ENCODE results near the gene NRG2.
A peak's percentile ranks its signal among the peaks of the same experiment; 100 is the strongest.

NRG2 gene

DNA sequence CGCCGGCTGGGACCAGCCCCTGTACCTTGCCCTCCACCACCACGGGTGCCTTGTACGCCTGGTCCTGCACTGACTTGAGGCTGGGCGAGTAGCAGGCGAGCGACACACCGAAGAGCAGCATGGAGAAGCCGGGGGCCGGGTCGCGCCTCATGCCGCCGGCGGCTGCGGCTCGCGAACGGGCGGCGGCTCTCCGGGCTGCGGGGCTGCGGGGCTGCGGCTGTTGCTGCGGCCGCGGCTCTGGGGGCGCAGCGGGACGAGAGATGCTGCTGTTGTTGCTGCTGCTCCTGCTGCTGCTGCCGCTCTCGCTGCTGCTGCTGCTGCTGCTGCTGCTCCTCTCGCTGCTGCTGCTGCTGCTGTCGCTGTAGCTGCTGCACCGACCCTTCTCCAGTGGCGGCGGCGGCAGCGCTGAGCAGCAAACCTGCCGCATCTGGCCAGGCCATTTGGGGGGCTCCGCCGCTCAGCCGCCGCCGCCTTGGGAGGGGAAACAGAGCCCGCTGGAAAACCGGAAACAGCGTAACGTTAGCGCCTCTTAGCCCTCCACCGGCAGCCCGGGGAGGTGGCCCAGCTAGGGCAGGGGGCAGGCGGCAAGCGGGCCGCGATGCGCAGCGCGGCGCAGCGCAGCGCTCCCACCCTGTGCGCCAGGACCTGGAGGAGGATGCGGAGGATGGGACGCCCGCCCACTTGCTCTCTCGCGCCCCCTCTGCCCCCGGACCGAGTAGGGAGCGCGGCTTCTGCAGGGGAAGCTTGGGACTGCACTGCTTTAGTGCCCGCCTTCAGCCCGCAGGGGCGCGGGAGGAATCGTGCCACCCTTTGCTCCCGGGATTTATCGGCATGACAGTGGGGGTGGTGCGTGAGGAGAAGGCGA is at the start of gene NRG2:
TSS of gene NRG2 (minus strand) at position 657 of the 865 bp plus-strand sequence.
- peak; percentile 79 for DNase-seq

DNA sequence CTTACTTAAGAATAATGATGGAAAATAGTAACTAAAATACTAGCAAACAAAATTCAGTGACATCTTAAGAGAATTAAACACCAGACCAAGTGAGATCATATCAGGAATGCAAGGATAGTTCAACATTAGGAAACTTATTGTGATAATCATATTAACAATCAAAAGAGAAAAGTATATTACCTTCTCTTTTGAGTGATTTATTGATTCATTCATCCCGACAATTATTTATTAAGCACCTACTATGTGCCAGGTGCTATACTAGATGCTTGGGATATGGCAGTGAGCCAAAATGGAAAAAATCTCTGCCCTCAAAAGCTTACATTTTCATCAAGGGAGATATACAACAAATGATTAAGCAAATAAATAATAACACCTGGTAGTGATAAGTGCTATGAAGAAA is 47.2 kb upstream of the NRG2 start:
- no peak for DNase-seq

DNA sequence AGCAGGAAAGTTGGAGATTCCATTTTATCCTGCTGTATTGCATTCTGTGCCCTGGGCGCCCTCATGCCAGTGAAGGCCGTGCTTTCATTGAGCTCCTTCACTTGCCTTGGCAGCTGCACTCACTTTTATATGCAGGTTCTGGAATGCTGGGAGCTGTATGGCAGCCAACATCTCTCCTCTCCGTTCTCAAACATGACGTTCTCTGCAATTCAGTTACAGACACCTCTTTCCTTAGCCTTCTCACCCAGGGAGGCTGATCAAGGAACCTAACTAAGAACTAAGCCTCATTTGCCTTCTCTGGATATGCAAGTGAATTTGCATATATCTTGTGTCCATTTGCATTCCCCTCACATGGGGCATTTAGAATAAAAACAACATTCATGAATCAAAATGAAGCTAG is 41.4 kb upstream of the NRG2 start:
- DNase-seq, result no peak

DNA sequence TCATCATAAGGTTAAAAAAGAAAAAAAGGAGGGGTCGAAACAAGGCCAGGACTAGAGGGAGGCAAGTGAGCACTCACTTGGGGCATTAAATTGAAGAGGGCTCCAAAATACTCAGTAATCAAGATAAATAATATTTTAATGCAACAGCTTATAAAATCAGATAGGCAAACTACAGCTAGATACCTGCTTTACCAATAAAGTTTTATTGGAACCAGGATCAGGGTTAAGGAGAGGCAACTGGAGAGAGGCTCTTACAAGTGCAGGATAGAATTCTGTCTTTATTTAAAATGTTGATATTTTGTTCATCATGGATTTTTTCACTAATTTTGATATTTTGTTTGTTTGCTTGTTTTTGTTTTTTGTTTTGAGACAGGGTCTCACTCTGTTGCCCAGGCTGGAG is 40.6 kb upstream of the NRG2 start:
- DNase-seq, result no peak

DNA sequence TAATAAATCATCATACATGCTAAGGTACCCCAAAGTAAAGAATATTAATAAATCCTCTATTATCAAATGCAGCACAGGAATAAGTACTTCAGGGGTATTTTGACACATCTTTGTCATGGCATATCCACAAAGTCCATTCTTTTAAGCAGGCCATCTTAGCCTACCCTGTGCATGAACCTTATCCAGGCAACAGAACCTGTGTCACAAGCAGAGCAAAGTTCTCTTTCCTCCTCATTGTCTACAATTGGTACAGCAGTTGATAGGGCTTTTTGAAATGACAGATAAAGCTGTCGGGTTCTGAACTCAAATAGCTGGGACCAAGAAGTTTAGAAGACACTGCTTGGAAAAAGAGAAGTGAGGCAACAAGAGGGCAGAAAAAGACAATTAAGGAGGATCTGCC is 40.0 kb upstream of the NRG2 start:
- DNase-seq, result no peak

DNA sequence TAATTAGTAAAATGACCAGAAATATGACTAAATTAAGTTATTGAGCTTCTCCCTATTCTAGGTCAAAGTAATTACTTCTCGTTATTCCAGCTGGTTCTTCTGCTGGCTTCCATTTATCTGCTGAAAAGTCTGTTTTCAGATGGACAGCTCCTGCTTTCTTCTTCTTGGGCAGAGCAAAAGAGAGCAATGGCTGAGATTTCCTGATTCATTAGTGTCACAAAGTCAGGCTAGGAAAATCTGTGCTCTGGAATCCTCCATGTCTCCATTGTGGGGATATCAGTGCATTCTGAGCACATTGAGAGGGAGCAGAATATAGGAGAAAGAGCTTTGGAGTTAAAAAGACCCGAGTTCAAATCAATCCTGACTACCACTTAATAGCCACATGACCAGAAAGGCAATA is 33.7 kb upstream of the NRG2 start:
- DNase-seq, result no peak

DNA sequence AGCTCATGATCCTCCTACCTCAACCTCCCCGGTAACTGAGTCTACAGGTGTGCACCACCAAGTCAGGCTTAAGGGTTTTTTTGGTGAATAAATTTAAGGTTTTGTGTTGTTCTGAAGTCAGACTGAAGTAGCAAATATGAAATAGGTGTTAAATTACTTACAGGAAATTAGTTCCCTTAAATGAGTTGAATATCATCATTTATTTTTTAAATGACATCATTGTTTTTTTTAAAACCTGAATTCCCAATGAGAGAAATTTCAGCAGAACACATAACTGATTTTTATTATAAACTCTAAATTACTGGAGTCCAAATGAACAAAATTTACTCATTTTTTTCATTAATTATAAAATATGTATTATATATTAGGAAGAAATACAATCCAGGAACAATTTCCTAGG is 33.0 kb upstream of the NRG2 start:
- DNase-seq, result no peak

DNA sequence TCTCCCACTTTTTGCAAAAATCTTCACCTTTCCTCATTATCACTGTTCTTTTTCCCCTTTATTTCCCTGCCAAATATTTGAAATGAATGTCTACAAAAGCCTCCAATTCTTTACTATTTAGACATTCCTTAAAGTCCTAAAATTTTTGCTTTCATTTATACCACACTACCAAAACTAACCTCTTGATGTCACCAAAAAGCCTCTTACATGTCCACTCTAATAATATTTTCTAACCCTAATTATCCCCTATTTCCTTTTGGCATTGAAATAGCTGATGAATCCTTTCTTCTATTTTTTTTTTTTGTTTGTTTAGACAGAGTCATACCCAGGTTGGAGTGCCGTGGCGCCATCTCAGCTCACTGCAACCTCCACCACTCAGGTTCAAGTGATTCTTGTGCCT is 32.3 kb upstream of the NRG2 start:
- no peak for DNase-seq

DNA sequence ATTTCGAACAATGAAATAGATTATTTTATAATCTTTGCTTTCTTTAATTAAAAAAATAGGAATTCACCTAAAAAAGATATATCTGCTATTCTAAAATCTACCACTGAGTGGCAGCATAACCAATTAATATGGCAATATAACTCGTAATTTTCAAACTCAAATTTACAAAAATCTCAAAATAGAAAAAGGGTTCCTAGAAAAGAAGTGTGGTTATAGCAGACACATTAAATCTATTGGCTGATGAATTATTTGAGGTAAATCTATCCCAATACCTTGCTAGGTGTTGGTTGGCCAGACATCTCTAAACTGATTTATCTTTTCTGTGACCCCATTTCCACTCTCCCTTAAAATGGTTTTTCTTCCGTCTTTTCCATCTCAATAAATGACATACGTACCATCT is 30.2 kb upstream of the NRG2 start:
- no peak for DNase-seq

DNA sequence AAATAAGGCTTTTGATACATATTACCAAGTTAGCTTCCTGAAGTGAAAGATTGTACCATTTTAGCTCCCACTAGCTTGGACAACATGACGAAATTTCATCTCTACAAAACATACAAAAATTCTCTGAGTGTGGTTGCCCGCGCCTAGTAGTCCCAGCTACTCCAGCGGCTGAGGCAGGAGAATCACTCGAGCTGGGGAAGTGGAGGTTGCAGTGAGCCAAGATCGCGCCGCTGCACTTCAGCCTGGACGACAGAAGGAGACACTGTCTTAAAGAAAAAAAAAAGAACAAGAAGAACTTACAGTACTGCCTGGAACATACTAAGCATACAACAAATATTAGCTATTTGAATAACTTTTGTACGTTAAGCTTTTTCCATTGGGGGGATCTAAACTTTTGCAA is 29.7 kb upstream of the NRG2 start:
- DNase-seq, result no peak

DNA sequence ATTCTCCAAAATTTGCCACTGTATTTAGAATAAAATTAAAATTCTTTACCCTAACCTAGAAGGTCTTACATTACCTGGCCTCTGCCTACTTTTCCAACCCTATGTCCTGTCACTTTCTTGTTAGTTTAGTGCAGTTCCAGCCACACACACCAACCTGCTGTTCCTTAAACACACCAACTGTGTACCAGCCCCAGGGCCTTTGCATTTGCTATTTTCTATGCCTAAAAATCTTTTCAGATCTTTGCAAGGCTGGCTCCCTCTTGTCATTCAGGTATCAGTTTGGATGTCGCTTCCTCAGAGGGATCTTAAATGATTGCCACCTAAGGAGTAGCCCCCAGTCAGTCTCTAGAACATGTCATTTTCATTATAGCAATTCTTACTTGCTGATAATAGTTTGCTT is 17.7 kb upstream of the NRG2 start:
- no peak for DNase-seq

DNA sequence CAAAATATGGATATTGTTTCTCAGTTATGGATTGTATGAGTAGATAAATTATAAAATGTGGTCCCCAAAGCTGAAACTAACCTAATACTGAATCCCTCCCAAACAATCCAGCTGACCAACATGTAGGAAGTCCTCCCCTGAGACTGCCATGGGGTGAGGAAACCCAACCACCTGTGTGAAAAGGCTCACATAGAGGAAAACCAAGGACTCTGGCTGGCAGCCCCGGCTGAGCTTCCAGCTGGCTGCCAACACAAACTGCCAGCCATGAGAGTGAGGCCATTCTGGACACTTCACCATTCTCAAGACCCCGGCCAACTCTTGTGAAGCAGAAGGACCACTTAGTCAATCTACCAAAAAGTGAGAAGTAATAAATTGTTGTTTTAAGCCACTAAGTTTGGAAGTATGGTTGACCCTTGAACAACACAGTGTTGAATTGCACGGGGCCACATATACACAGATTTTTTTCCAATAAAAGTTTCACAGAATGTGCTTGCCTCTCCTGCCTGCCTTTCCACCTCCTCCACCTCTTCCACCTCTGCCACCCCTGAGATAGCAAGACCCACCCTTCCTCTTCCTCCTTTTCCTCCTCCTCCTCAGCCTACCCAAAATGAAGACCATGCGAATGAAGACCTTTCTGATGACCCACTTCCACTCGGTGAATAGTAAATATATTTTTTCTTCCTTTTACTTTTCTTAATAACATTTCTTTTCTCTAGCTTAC is 15.3 kb upstream of the NRG2 start:
- DNase-seq, result no peak

DNA sequence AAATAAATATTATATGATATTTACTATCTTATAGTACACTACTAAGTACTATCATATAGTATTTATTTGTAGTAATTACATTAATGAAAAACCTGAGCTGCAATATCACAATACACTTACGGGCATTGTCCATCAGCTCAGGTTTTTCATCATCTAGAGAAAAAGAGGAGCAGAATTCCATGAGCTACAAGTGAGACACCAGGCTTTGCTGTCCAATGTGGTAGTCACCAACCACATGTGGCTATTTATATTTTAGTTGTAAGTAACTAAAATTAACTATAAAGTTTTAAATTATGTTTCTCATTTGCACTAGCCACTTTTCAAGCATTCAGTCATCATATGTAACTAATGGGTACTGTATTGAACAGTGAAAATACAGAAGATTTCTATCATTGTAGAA is 13.8 kb upstream of the NRG2 start:
- DNase-seq, result no peak

DNA sequence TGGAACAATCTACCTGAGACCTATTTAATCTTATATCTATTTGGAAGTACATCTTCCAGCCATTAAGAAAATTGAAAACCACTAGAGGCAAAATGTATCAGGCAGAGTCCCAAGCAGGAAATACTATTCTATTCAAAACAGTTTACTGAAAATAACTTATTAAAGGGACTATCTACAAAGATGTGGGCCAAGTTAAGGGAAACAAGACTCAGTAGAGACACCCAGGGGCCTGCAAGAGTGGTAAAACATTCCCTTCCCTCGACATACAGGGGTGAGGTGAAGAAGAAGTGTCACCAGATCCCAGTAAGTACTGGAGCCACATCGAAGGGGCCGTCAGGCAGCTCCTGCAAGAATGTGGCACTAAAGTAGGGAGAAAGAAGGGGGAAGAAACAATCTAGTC is 12.1 kb upstream of the NRG2 start:
- no peak for DNase-seq

DNA sequence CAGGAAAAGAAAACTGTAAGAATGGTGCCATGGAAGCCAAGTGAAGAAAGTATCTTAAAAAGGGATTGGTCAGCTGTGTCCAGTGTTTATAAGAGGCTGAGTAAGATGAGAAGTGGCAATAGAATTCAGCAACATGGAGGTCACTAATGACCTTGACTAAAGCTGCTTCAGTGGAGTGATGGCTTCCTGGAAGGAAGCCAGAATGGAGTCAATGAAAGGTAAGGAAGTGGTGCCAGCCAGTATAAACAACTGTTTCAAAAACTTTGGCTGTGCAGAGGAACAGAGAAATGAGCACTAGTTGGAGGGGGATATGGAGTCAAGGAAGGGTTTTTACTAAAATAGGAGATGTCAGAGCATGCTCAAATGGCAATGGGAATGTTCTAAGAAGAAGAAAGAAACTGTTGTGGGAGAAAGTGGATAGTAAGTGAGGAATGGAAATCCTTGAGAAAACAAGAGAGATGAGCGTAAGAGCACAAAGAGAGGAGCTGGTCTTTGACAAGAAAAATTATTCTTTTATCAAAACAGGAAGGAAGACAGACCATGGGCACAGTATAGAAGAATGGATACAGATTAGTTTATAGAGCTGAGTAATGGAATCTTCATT is 11.1 kb upstream of the NRG2 start:
- DNase-seq, result no peak

DNA sequence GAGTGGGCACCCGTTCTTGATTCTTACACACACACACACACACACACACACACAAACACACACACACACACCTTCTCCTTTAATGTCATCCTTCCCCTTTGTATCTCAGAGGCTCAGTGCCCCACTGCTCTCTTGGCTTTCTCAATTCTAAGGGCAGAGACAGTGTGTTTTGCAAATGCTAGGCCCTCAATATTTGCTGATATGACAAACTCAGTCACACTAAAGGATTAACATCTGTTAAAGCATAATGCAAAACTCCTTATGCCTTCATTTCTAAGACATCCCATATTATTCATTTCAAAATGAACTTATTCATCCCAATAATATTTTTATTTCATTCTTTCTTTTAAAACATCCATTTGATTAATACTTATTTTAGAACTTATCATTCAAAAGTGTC is 8.9 kb upstream of the NRG2 start:
- DNase-seq, result no peak

DNA sequence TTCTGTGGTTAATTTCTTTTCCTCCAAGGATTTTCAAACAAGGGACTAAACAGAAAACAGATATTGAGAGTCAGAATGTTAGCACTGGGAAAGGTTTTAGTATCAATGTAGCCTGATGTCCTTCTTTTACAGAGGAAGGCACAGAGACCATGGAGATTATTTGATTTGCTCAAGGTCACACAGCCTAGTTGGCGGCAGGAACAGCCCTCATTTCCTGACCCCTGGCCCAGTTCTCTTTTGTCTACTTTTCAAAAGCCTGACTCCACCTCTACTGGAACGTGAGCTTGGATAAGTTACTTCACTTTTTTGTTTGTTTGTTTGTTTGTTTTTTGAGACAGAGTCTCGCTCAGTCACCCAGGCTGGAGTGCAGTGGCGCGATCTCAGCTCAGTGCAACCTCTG is 6.6 kb upstream of the NRG2 start:
- DNase-seq, result no peak

DNA sequence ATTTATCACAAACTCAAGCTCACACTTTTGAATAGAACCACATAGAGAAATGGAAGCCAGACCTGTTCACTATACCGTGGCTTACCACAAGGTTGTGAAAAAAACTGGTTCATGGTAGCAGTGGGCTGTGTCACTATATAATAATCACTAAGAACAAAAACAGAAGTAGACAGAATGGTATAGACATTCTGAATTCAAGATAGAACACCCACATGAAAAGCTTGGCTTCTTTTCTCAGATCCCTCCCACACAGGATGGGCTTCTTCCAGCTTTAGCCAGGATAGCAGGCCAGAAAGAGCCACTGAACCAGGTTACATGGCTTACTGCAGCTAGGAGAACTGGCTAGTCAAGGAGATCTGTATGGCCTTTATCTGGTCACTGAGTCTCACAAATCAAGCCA is 6.1 kb upstream of the NRG2 start:
- DNase-seq, result no peak

DNA sequence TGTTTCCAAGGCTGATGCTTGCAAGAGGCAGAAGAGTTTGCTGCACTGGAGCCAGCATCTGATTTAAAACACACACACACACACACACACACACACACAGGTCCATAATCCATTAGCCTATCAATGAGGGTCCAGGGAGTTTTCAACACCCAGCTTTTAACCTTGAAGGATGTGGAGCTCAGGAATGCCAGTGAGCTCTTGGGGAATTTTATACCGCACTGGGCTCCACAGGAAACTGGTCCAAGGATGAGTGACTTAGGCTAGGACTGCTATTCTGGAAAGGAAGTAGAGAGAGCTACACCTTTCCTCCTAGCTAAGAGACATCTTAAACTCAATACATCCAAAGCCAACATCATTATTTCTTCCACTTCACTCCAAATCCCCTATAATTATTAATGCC is 942 bp upstream of the NRG2 start:
- no peak for DNase-seq

DNA sequence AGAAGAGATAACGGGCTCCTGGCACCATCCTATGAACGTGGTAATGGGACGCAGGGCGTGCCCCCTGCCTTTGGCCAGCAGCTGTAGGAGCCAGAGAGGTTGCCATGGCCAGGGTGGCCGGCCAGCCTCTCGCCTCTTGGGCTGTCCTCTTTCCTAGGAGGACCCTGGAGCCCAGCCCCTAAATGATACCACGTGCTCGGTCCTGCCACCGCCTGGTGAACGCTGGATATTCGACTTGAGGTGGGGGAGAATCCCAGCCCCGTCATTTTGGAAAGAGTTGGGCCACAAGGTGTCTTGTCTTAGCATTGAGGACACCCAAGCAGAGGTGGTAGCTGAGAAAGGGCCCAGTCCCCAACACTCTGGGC is 391 bp upstream of the NRG2 start:
- DNase-seq, result no peak

DNA sequence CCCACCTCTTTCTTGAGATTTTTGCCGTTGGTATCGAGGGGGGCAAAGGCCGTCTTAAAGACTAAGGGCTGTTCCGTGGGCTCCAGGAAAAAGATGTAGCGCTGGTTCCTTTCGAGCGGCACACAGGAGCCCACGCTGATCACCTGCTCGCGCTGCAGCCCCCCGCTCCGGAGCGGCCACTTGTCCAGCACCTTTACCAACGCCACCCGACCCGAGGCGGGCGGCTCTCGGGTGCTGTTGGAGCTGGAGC is 781 bp downstream of the NRG2 start:
- DNase-seq, result no peak

DNA sequence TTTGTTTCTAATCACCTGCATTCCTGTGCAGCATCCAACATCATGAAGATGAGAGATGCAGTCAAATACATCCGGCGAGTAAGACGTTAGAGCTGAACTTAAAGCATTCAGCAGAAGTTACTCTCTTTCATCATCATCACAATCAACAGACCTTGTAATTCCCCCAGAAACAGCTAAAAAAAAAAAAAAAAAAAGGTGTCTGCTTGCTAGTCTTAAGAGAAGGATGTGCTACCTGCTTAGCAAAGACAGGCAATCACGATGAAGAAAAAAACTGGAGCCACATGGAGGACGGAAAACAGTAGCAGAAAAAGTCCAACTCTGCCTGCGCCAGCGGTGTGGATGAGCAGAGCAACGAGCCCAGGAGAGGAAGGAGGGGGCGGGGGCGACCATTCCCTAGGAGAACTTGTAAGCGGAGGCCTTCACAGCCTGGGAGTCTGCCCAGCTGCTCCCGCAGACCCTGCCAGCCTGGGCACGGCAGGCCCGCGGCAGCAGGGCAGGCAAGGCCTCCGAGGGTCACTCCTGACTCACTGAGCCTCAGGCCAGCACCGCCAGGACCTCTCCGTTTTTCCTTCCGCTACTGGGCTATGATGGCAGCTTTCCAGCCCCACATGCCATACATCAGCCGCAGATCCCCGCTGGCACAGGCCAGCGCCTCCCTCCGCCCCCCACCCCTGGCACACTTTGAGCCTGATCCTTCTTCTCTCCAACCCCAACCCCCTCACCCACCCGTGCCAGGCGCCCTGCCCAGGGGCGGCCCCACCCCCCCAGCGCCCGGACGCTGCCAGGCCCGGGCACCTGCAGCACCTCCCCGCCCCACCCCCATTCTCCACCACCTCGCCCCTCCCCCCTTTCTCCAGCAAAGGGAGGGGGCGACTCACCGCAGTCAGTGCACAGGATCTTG is 1.4 kb downstream of the NRG2 start:
- DNase-seq, result peak; percentile 60

DNA sequence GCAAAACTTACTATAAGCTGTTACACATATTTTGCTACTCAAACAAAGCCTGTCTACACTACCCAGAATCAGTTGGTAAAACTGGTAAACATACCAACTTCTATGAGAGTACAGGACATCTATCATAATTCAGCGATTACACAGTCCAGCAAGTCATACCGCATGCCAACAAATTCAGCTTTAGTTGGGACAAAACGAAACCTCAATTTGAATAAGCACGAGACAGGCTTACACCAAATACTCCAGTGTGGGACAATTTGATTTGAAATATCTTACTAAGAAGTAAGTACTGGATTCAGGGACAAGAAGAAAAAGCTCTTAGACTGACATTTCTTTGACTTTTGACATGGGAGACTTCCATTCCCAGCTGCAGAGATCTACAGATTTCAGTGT is 2.0 kb downstream of the NRG2 start:
- no peak for DNase-seq

DNA sequence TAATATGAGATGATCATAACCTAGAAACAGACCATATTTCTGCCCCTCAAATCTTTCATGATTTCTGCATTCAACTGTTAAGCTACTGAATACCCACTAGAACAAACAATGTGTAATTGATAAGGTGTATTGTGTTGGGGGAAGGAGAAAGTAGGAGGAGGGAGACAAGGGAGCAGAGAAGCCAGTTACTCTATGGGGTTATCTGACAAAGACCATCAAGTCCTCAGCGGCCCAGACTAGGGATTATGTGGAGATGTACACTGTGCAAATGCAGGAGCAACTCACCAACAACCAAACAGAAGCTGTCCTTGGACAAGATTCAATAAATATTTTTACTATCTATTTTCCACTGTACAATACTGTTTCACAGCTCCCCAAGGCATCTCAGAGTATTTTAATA is 2.7 kb downstream of the NRG2 start:
- DNase-seq, result no peak

Data from right forelimb (tissue), 1 donor.